Breast epithelium (tissue), 4 donors: ENCODE data around the gene VKORC1L1. TPM values are rescaled to one million over a fixed set of nuclear protein-coding genes. Genes with fewer than 3 reads are reported as not detected.

Experiments
- DNase-seq, 2 donors: peaks; one replicate each; pipeline ENCODE4 v3.0.0-alpha.2; 2019; ENCODE audit warnings: low spot score in 2 of 2
- H3K27ac ChIP-seq, 2 donors: fragments of 200-600 bp; sonication (generic) in 1 of 2; one replicate each; pipeline ENCODE4 v1.5.1; 2016 to 2019; ENCODE audit warnings: mild to moderate bottlenecking in 1 of 2
- H3K27me3 ChIP-seq, 2 donors: fragments of 200-600 bp; sonication (generic) in 1 of 2; one replicate each; pipeline versions ENCODE4 v1.5.1 to v1.6.0; 2017 to 2019; ENCODE audit warnings: control low read depth in 1 of 2, mild to moderate bottlenecking in 1 of 2
- H3K36me3 ChIP-seq: fragments of 200-600 bp; one replicate; pipeline ENCODE4 v1.5.1; 2019
- H3K4me1 ChIP-seq, 2 donors: fragments of 200-600 bp; sonication (generic); one replicate each; pipeline ENCODE4 v1.5.1; 2016 to 2019; ENCODE audit warnings: control low read depth in 1 of 2
- H3K4me3 ChIP-seq, 3 donors: fragments of 200-600 bp; sonication (generic); 1 replicate in 2 of 3; 2 replicates in 1 of 3; pipeline ENCODE4 v1.5.1; 2016 to 2019; ENCODE audit warnings: mild to moderate bottlenecking in 3 of 3, moderate library complexity in 2 of 3
- H3K9me3 ChIP-seq, 2 donors: fragments of 200-600 bp; sonication (generic) in 1 of 2; one replicate each; pipeline ENCODE4 v1.5.1; 2016 to 2019; ENCODE audit warnings: control low read depth in 1 of 2
- POLR2A ChIP-seq: fragments of 450-650 bp; IDR thresholded peaks from one replicate; pipeline ENCODE4 v1.6.1; 2016; ENCODE audit warnings: antibody characterized with exemption, mild to moderate bottlenecking, moderate library complexity
- POLR2AphosphoS5 ChIP-seq, 3 donors: sonication (generic); formaldehyde crosslinking; IDR thresholded peaks; one replicate each; pipeline ENCODE4 v1.6.1; 2017; ENCODE audit warnings: antibody characterized with exemption in 3 of 3
- intact Hi-C: fragments of 100-400 bp; cut with DNase I; formaldehyde crosslinking; loops from one replicate; pipeline ENCODE4 v1.15.1; 2023; ENCODE audit warnings: low total_unique reads
- total RNA-seq, 3 donors: library from RNA; depleted of rRNA; stranded (reverse); fragments of >200 nt; gene quantifications; one replicate each; pipeline ENCODE4 v1.1.0, GENCODE V29; 2016
- TF ChIP-seq, protein P1 (sequence below), 3 donors: fragments of 450-650 bp; IDR thresholded peaks; one replicate each; pipeline ENCODE4 v1.5.1; 2016 to 2017; ENCODE audit warnings: antibody characterized with exemption in 3 of 3, mild to moderate bottlenecking in 3 of 3, moderate library complexity in 3 of 3

The VKORC1L1 gene
- total RNA-seq, 3 donors from 2014 or later = 21.1 to 84.5 (median 25.9) TPM

DNA sequence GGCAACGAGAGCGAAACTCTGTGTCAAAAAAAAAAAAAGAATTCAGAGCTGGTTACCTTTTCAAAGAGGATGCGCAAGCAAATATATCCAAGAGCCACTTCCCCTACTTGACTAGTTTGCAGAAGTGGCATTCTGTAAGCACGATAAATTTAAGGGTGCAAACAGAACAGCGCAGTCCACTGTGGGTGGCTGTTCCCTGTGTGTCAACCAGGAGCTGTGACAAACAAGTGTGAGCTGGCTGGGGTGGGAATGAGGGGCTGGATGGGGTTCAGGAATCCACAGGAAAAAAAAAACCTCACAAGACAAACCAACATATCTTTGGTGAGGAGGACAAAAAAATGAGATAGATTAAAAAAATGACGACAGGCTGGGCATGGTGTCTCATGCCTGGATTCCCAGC, 93.3 kb downstream of the VKORC1L1 start:
- no peaks in the 10 kb centered on the region for H3K9me3 ChIP-seq
- no peaks in the 10 kb centered on the region for H3K27me3 ChIP-seq
- H3K4me1 ChIP-seq = no peaks in the 10 kb centered on the region
- intact Hi-C loops = no loop called here
- TF ChIP-seq, protein P1, sequence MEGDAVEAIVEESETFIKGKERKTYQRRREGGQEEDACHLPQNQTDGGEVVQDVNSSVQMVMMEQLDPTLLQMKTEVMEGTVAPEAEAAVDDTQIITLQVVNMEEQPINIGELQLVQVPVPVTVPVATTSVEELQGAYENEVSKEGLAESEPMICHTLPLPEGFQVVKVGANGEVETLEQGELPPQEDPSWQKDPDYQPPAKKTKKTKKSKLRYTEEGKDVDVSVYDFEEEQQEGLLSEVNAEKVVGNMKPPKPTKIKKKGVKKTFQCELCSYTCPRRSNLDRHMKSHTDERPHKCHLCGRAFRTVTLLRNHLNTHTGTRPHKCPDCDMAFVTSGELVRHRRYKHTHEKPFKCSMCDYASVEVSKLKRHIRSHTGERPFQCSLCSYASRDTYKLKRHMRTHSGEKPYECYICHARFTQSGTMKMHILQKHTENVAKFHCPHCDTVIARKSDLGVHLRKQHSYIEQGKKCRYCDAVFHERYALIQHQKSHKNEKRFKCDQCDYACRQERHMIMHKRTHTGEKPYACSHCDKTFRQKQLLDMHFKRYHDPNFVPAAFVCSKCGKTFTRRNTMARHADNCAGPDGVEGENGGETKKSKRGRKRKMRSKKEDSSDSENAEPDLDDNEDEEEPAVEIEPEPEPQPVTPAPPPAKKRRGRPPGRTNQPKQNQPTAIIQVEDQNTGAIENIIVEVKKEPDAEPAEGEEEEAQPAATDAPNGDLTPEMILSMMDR (IDR thresholded peaks at IDR 0.05) = no peak
- no peak for TF ChIP-seq POLR2AphosphoS5 (IDR thresholded peaks at IDR 0.05)
- TF ChIP-seq POLR2A = no peak
- DNase-seq = no peak
- no peak overlapping the region for H3K4me3 ChIP-seq
- no peaks in the 10 kb centered on the region for H3K36me3 ChIP-seq
- H3K27ac ChIP-seq = no peak overlapping the region

GRCh38 chr7:65967361-65968155, 94.7 kb downstream of the VKORC1L1 start:
- H3K9me3 ChIP-seq = no peaks in the 10 kb centered on the region
- no peak overlapping the region for H3K27ac ChIP-seq
- H3K27me3 ChIP-seq = no peaks in the 10 kb centered on the region
- no peak overlapping the region for H3K4me3 ChIP-seq
- no peaks in the 10 kb centered on the region for H3K4me1 ChIP-seq
- no peaks in the 10 kb centered on the region for H3K36me3 ChIP-seq
- TF ChIP-seq, protein P1 (IDR thresholded peaks at IDR 0.05) = no peak
- TF ChIP-seq POLR2A (no peak), POLR2AphosphoS5 (IDR thresholded peaks at IDR 0.05) (no peak)
- intact Hi-C loops = no loop called here
- DNase-seq = no peak

GRCh38 chr7:65968256-65969185, 95.6 kb downstream of the VKORC1L1 start:
- no peak for DNase-seq
- H3K36me3 ChIP-seq = no peaks in the 10 kb centered on the region
- intact Hi-C loops = no loop called here

DNA sequence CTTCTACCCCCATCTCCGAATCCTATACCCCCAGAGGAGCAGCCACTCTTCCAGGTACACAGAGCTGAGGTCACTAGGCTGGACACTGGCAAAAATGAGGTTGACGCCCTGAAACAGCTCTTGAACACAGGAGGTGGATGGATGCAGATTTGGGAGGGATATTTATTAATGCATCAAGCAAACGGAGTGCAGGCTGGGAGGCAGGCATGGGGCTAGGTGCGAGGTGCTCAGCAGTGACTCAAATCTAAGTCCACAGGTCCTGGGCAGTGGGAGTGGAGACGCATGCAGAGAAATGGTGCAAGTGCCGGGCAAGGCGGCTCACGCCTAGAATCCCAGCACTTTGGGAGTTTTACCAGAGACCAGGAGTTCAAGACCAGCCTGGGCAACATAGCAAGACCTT, 98.1 kb downstream of the VKORC1L1 start:
- H3K36me3 ChIP-seq = no peaks in the 10 kb centered on the region
- DNase-seq = no peak
- no peak overlapping the region for H3K27ac ChIP-seq
- TF ChIP-seq, protein P1 (IDR thresholded peaks at IDR 0.05) = no peak
- no peak for TF ChIP-seq POLR2A
- TF ChIP-seq POLR2AphosphoS5 (IDR thresholded peaks at IDR 0.05) = no peak
- no peak overlapping the region for H3K4me3 ChIP-seq
- no peaks in the 10 kb centered on the region for H3K4me1 ChIP-seq
- no peaks in the 10 kb centered on the region for H3K27me3 ChIP-seq
- H3K9me3 ChIP-seq = no peaks in the 10 kb centered on the region
- intact Hi-C loops = no loop called here

More at GRCh38 chr7:65968256-65969185, 95.6 kb downstream of the VKORC1L1 start:
- H3K27me3 ChIP-seq = no peaks in the 10 kb centered on the region
- no peaks in the 10 kb centered on the region for H3K4me1 ChIP-seq
- H3K9me3 ChIP-seq = no peaks in the 10 kb centered on the region
- no peak overlapping the region for H3K4me3 ChIP-seq
- TF ChIP-seq POLR2A = no peak
- TF ChIP-seq, protein P1 (IDR thresholded peaks at IDR 0.05) = no peak
- TF ChIP-seq POLR2AphosphoS5 (IDR thresholded peaks at IDR 0.05) = no peak
- H3K27ac ChIP-seq = no peak overlapping the region
